Ramos (cell line): Measurements from ENCODE around the gene TNIK.

Experiments used
- in situ Hi-C: fragments of 300-500 bp; cut with MboI; formaldehyde crosslinking; loops from one replicate; pipeline ENCODE4 v1.14.3; 2022; ENCODE audit warnings: low sequenced_read_pairs; ENCODE audit not compliant: unreplicated experiment

The TNIK gene

GRCh38 chr3:171470714-171471227 is 10.6 kb upstream of the TNIK start:
- in situ Hi-C loops, result no loop called here

GRCh38 chr3:171469376-171469775 is 9.2 kb upstream of the TNIK start:
- in situ Hi-C loops, result no loop called here

- in situ Hi-C loops, result no loop called here
Observed at GRCh38 chr3:171468296-171468906, 8.2 kb upstream of the TNIK start.

GRCh38 chr3:171465763-171466162 is 5.6 kb upstream of the TNIK start:
- in situ Hi-C loops, result no loop called here

- in situ Hi-C loops, result no loop called here
Observed at GRCh38 chr3:171464462-171464861, 4.3 kb upstream of the TNIK start.

- in situ Hi-C loops, result no loop called here
Observed at GRCh38 chr3:171462224-171462623, 2.0 kb upstream of the TNIK start.

- in situ Hi-C loops, result no loop called here
Observed at GRCh38 chr3:171461525-171461917, 1.3 kb upstream of the TNIK start.

- in situ Hi-C loops, result no loop called here
Observed at GRCh38 chr3:171460725-171461524, 720 bp upstream of the TNIK start.

- in situ Hi-C loops, result no loop called here
Observed at GRCh38 chr3:171459137-171459941, 866 bp downstream of the TNIK start.

GRCh38 chr3:171458864-171459136 is 1.4 kb downstream of the TNIK start:
- in situ Hi-C loops, result no loop called here

GRCh38 chr3:171458071-171458863 is 1.9 kb downstream of the TNIK start:
- in situ Hi-C loops, result no loop called here

- in situ Hi-C loops, result no loop called here
Observed at GRCh38 chr3:171457607-171458061, 2.6 kb downstream of the TNIK start.

- in situ Hi-C loops, result no loop called here
Observed at GRCh38 chr3:171456765-171457606, 3.2 kb downstream of the TNIK start.

GRCh38 chr3:171455603-171456550 is 4.3 kb downstream of the TNIK start:
- in situ Hi-C loops, result no loop called here

GRCh38 chr3:171454041-171454440 is 6.2 kb downstream of the TNIK start:
- in situ Hi-C loops, result no loop called here

- in situ Hi-C loops, result no loop called here
Observed at GRCh38 chr3:171453180-171453886, 6.9 kb downstream of the TNIK start.

- in situ Hi-C loops, result no loop called here
Observed at GRCh38 chr3:171452328-171452727, 7.9 kb downstream of the TNIK start.

- in situ Hi-C loops, result no loop called here
Observed at GRCh38 chr3:171451915-171452314, 8.3 kb downstream of the TNIK start.
